Activated naive CD4-positive, alpha-beta T cell treated with anti-CD3 and anti-CD28 coated beads, Interleukin-2, amount 50 U/mL, for 24 hours (primary cell): ENCODE measurements around the gene RRM2.
A peak's percentile ranks its signal among the peaks of the same experiment; 100 is the strongest.
"Not testable (repeated sequence)": the region's sequence is repeated elsewhere in the genome, so short reads cannot be mapped to it uniquely, and the experiment has no call there.

Source experiments
- H3K27ac Mint-ChIP-seq: one replicate; pipeline ENCODE4 v1.8.0; 2021; ENCODE audit warnings: mild to moderate bottlenecking, mixed read lengths
- H3K27me3 Mint-ChIP-seq: one replicate; pipeline ENCODE4 v1.8.0; 2021; ENCODE audit warnings: mixed read lengths
- H3K36me3 Mint-ChIP-seq: one replicate; pipeline ENCODE4 v1.8.0; 2021; ENCODE audit warnings: mixed read lengths
- H3K4me1 Mint-ChIP-seq: one replicate; pipeline ENCODE4 v1.8.0; 2021; ENCODE audit warnings: mixed read lengths
- H3K4me3 Mint-ChIP-seq: one replicate; pipeline ENCODE4 v1.8.0; 2021; ENCODE audit warnings: mild to moderate bottlenecking, mixed read lengths
- H3K9me3 Mint-ChIP-seq: one replicate; pipeline ENCODE4 v1.8.0; 2021; ENCODE audit warnings: mixed read lengths

RRM2 gene

GRCh38 chr2:10136101-10136934, 13.8 kb downstream of the RRM2 start:
- no peaks in the 10 kb centered on the region for H3K27me3 Mint-ChIP-seq
- no peak overlapping the region for H3K4me3 Mint-ChIP-seq
- no peaks in the 10 kb centered on the region for H3K36me3 Mint-ChIP-seq
- no peaks in the 10 kb centered on the region for H3K9me3 Mint-ChIP-seq
- H3K27ac Mint-ChIP-seq: no peak overlapping the region
- peaks cover 8% of the 10 kb centered on the region for H3K4me1 Mint-ChIP-seq

GRCh38 chr2:10137053-10137843, 14.7 kb downstream of the RRM2 start:
- Mint-ChIP-seq H3K4me1 (peaks cover 18% of the 10 kb centered on the region), H3K4me3 (no peak overlapping the region), H3K27ac (no peak overlapping the region), H3K36me3 (no peaks in the 10 kb centered on the region), H3K9me3 (no peaks in the 10 kb centered on the region), H3K27me3 (no peaks in the 10 kb centered on the region)

- H3K27ac Mint-ChIP-seq: no peak overlapping the region
- no peaks in the 10 kb centered on the region for H3K36me3 Mint-ChIP-seq
- H3K9me3 Mint-ChIP-seq: no peaks in the 10 kb centered on the region
- H3K4me3 Mint-ChIP-seq: no peak overlapping the region
- H3K27me3 Mint-ChIP-seq: no peaks in the 10 kb centered on the region
- H3K4me1 Mint-ChIP-seq: peaks cover 19% of the 10 kb centered on the region
Measured at GRCh38 chr2:10139536-10139935, 17.0 kb downstream of the RRM2 start.

GRCh38 chr2:10140841-10141610, 18.5 kb downstream of the RRM2 start:
- Mint-ChIP-seq H3K4me3 (no peak overlapping the region), H3K27me3 (no peaks in the 10 kb centered on the region), H3K27ac (no peak overlapping the region), H3K9me3 (no peaks in the 10 kb centered on the region), H3K4me1 (peaks cover 19% of the 10 kb centered on the region), H3K36me3 (no peaks in the 10 kb centered on the region)

- Mint-ChIP-seq H3K27ac (peak overlapping the region; percentile 51), H3K27me3 (no peaks in the 10 kb centered on the region), H3K36me3 (no peaks in the 10 kb centered on the region), H3K4me1 (peaks cover 19% of the 10 kb centered on the region), H3K9me3 (no peaks in the 10 kb centered on the region), H3K4me3 (peak overlapping the region; percentile 49)
Measured at GRCh38 chr2:10141736-10142639, 19.4 kb downstream of the RRM2 start.

GRCh38 chr2:10142640-10142965, 20.1 kb downstream of the RRM2 start:
- H3K27ac Mint-ChIP-seq: no peak overlapping the region
- H3K36me3 Mint-ChIP-seq: no peaks in the 10 kb centered on the region
- H3K9me3 Mint-ChIP-seq: no peaks in the 10 kb centered on the region
- H3K27me3 Mint-ChIP-seq: no peaks in the 10 kb centered on the region
- no peak overlapping the region for H3K4me3 Mint-ChIP-seq
- peaks cover 19% of the 10 kb centered on the region for H3K4me1 Mint-ChIP-seq

GRCh38 chr2:10144771-10145518, 22.4 kb downstream of the RRM2 start:
- Mint-ChIP-seq H3K4me1 (peaks cover 26% of the 10 kb centered on the region), H3K27me3 (no peaks in the 10 kb centered on the region), H3K4me3 (no peak overlapping the region), H3K27ac (no peak overlapping the region), H3K36me3 (no peaks in the 10 kb centered on the region), H3K9me3 (no peaks in the 10 kb centered on the region)

- H3K4me3 Mint-ChIP-seq: no peak overlapping the region
- H3K9me3 Mint-ChIP-seq: no peaks in the 10 kb centered on the region
- H3K4me1 Mint-ChIP-seq: peaks cover 26% of the 10 kb centered on the region
- H3K36me3 Mint-ChIP-seq: no peaks in the 10 kb centered on the region
- no peaks in the 10 kb centered on the region for H3K27me3 Mint-ChIP-seq
- no peak overlapping the region for H3K27ac Mint-ChIP-seq
Measured at GRCh38 chr2:10145519-10146357, 23.2 kb downstream of the RRM2 start.

GRCh38 chr2:10146366-10147005, 23.9 kb downstream of the RRM2 start:
- Mint-ChIP-seq H3K9me3 (no peaks in the 10 kb centered on the region), H3K27me3 (no peaks in the 10 kb centered on the region), H3K27ac (no peak overlapping the region), H3K4me1 (peaks cover 20% of the 10 kb centered on the region), H3K4me3 (no peak overlapping the region), H3K36me3 (no peaks in the 10 kb centered on the region)

- H3K9me3 Mint-ChIP-seq, H3K27me3 Mint-ChIP-seq, H3K36me3 Mint-ChIP-seq, H3K4me3 Mint-ChIP-seq, H3K27ac Mint-ChIP-seq: not testable (repeated sequence)
- peaks cover 14% of the 10 kb centered on the region for H3K4me1 Mint-ChIP-seq
Measured at GRCh38 chr2:10147050-10147660, 24.6 kb downstream of the RRM2 start.

GRCh38 chr2:10148268-10148667, 25.7 kb downstream of the RRM2 start:
- Mint-ChIP-seq H3K9me3 (no peaks in the 10 kb centered on the region), H3K27ac (no peak overlapping the region), H3K27me3 (no peaks in the 10 kb centered on the region), H3K4me3 (no peak overlapping the region), H3K36me3 (no peaks in the 10 kb centered on the region), H3K4me1 (peaks cover 11% of the 10 kb centered on the region)

GRCh38 chr2:10149635-10150034, 27.1 kb downstream of the RRM2 start:
- Mint-ChIP-seq H3K36me3 (no peaks in the 10 kb centered on the region), H3K4me3 (no peak overlapping the region), H3K4me1 (peaks cover 11% of the 10 kb centered on the region), H3K27ac (no peak overlapping the region), H3K9me3 (no peaks in the 10 kb centered on the region), H3K27me3 (no peaks in the 10 kb centered on the region)

- Mint-ChIP-seq H3K4me3 (no peak overlapping the region), H3K4me1 (peaks cover 11% of the 10 kb centered on the region), H3K9me3 (no peaks in the 10 kb centered on the region), H3K36me3 (no peaks in the 10 kb centered on the region), H3K27ac (no peak overlapping the region), H3K27me3 (no peaks in the 10 kb centered on the region)
Measured at GRCh38 chr2:10150436-10150835, 27.9 kb downstream of the RRM2 start.
